H1 (cell line): ENCODE results near the gene GLRA2. TPM values are rescaled to one million over a fixed set of nuclear protein-coding genes. Genes with fewer than 3 reads are reported as not detected.

ENCODE experiments used
- CTCF ChIA-PET: fragments of 300-600 bp; sonication (Branson Sonifier 250); formaldehyde crosslinking; loops from one replicate; lab custom pipeline; 2021; ENCODE audit not compliant: partially characterized antibody; lab: Charles Lee
- POLR2A ChIA-PET: fragments of 300-600 bp; sonication (Branson Sonifier 250); formaldehyde crosslinking; loops from one replicate; lab custom pipeline; 2021; ENCODE audit warnings: inconsistent platforms; ENCODE audit not compliant: partially characterized antibody; lab: Charles Lee
- DNase-seq, 2 experiments: peaks; one replicate each; pipeline versions ENCODE4 v3.0.0 to v3.0.0-alpha.2; 2010 to 2022; ENCODE audit warnings: low spot score in 2 of 2, low read depth in 1 of 2, mixed read lengths in 1 of 2
- FAIRE-seq: peaks from 2 replicates; lab custom pipeline; 2011; peaks lifted over from hg19 to GRCh38; lab: Jason Lieb, UNC
- H2AFZ ChIP-seq: 2 replicates; pipeline ENCODE4 v1.8.1; 2012; ENCODE audit warnings: low read length, inconsistent platforms
- H2AK5ac ChIP-seq: 2 replicates; pipeline ENCODE4 v1.6.1; 2013; ENCODE audit warnings: low read depth, low read length
- H2BK120ac ChIP-seq: replicated peaks from 2 replicates; pipeline ENCODE3; 2013; ENCODE audit warnings: low read depth, low read length, inconsistent platforms
- H2BK12ac ChIP-seq: 2 replicates; pipeline ENCODE4 v1.6.1; 2013; ENCODE audit warnings: low read depth, low read length
- H2BK15ac ChIP-seq: 2 replicates; pipeline ENCODE4 v1.6.1; 2013; ENCODE audit warnings: low read length
- H2BK20ac ChIP-seq: 2 replicates; pipeline ENCODE4 v1.6.1; 2013; ENCODE audit warnings: low read length
- H2BK5ac ChIP-seq: 2 replicates; pipeline ENCODE4 v1.6.1; 2013; ENCODE audit warnings: low read depth, low read length
- H3K14ac ChIP-seq: 2 replicates; pipeline ENCODE4 v1.6.1; 2013; ENCODE audit warnings: inconsistent platforms; ENCODE audit not compliant: insufficient read length
- H3K18ac ChIP-seq: 2 replicates; pipeline ENCODE4 v1.6.1; 2013; ENCODE audit warnings: low read length; ENCODE audit errors: extremely low read depth
- H3K23ac ChIP-seq: 2 replicates; pipeline ENCODE4 v1.6.1; 2013; ENCODE audit warnings: inconsistent platforms; ENCODE audit not compliant: insufficient read length
- H3K23me2 ChIP-seq: 2 replicates; pipeline ENCODE4 v1.6.1; 2013; ENCODE audit warnings: low read depth, low read length
- H3K27ac ChIP-seq: 2 replicates; pipeline ENCODE4 v1.6.1; 2011; ENCODE audit warnings: low read depth, low read length, inconsistent platforms
- H3K27me3 ChIP-seq, 4 experiments: replicated peaks in 1 of 4; 1 replicate in 1 of 4; 2 replicates in 3 of 4; pipeline versions ENCODE4 v1.6.1 to v1.8.1; 2011 to 2013; ENCODE audit warnings: low read length in 3 of 4, mild to moderate bottlenecking in 3 of 4, inconsistent platforms in 2 of 4, mixed read lengths in 2 of 4, moderate library complexity in 1 of 4; ENCODE audit not compliant: control insufficient read depth in 3 of 4, insufficient read depth in 3 of 4; ENCODE audit errors: extremely low read depth in 1 of 4
- H3K36me3 ChIP-seq, 4 experiments: 2 replicates each; pipeline versions ENCODE4 v1.6.1 to v1.8.1; 2011 to 2013; ENCODE audit warnings: mild to moderate bottlenecking in 4 of 4, low read length in 3 of 4, moderate library complexity in 2 of 4, control low read depth in 1 of 4, inconsistent platforms in 1 of 4; ENCODE audit not compliant: insufficient read depth in 4 of 4, control insufficient read depth in 2 of 4
- H3K4ac ChIP-seq: replicated peaks from 2 replicates; pipeline ENCODE3; 2013; ENCODE audit warnings: low read length, low read depth, mixed read lengths, inconsistent platforms; ENCODE audit not compliant: insufficient read length
- H3K4me1 ChIP-seq, 4 experiments: replicated peaks in 1 of 4; 1 replicate in 1 of 4; 2 replicates in 3 of 4; pipeline versions ENCODE4 v1.6.1 to v1.8.1; 2011 to 2013; ENCODE audit warnings: low read length in 3 of 4, inconsistent platforms in 2 of 4, mixed read lengths in 1 of 4; ENCODE audit not compliant: insufficient read depth in 4 of 4, control insufficient read depth in 3 of 4
- H3K4me2 ChIP-seq, 2 experiments: 2 replicates each; pipeline versions ENCODE4 v1.6.1 to v1.8.1; 2011 to 2013; ENCODE audit warnings: low read depth in 2 of 2, low read length in 2 of 2, control low read depth in 1 of 2, inconsistent platforms in 1 of 2, mild to moderate bottlenecking in 1 of 2; ENCODE audit not compliant: insufficient read depth in 1 of 2
- H3K4me3 ChIP-seq, 4 experiments: fragments of 200-600, 300-600 bp in 1 of 4; sonication (generic), shearing (Covaris generic), sonication (Bioruptor Twin) in 1 of 4; 2 replicates each; pipeline versions ENCODE4 v1.5.1 to v1.8.1; 2011 to 2016; ENCODE audit warnings: low read length in 4 of 4, low read depth in 3 of 4, control low read depth in 2 of 4, inconsistent platforms in 2 of 4, mild to moderate bottlenecking in 2 of 4, mixed read lengths in 1 of 4, moderate library complexity in 1 of 4; ENCODE audit not compliant: insufficient read depth in 2 of 4; ENCODE audit errors: extremely low read depth in 1 of 4
- H3K56ac ChIP-seq: replicated peaks from 2 replicates; pipeline ENCODE3; 2013; ENCODE audit warnings: low read depth, mild to moderate bottlenecking, mixed read lengths, low read length, inconsistent platforms; ENCODE audit not compliant: insufficient read length
- H3K79me1 ChIP-seq: 2 replicates; pipeline ENCODE4 v1.6.1; 2013; ENCODE audit warnings: low read depth, low read length, control low read depth
- H3K79me2 ChIP-seq, 2 experiments: 2 replicates each; pipeline versions ENCODE4 v1.6.1 to v1.8.1; 2012 to 2013; ENCODE audit warnings: low read length in 2 of 2, mild to moderate bottlenecking in 2 of 2, inconsistent platforms in 1 of 2; ENCODE audit not compliant: insufficient read depth in 2 of 2, control insufficient read depth in 1 of 2
- H3K9ac ChIP-seq, 4 experiments: replicated peaks in 1 of 4; 1 replicate in 1 of 4; 2 replicates in 3 of 4; pipeline versions ENCODE4 v1.6.1 to v1.8.1; 2011 to 2013; ENCODE audit warnings: low read depth in 3 of 4, low read length in 3 of 4, control low read depth in 2 of 4, mild to moderate bottlenecking in 2 of 4, moderate library complexity in 2 of 4, inconsistent platforms in 1 of 4; ENCODE audit errors: extremely low read depth in 1 of 4
- H3K9me3 ChIP-seq, 2 experiments: 2 replicates each; pipeline versions ENCODE4 v1.6.1 to v1.8.1; 2012 to 2013; ENCODE audit warnings: mild to moderate bottlenecking in 2 of 2, moderate library complexity in 2 of 2, control low read depth in 1 of 2, inconsistent platforms in 1 of 2, low read depth in 1 of 2, low read length in 1 of 2, mixed read lengths in 1 of 2; ENCODE audit not compliant: insufficient read depth in 2 of 2
- H4K20me1 ChIP-seq, 2 experiments: replicated peaks in 1 of 2; 2 replicates each; pipeline versions ENCODE3 to v1.8.1; 2011 to 2013; ENCODE audit warnings: inconsistent platforms in 2 of 2, low read length in 2 of 2, mild to moderate bottlenecking in 1 of 2; ENCODE audit not compliant: insufficient read depth in 2 of 2, control insufficient read depth in 1 of 2
- H4K5ac ChIP-seq: 2 replicates; pipeline ENCODE4 v1.6.1; 2013; ENCODE audit warnings: low read length, low read depth, mixed read lengths, inconsistent platforms; ENCODE audit not compliant: insufficient read length
- H4K8ac ChIP-seq: 2 replicates; pipeline ENCODE4 v1.8.0; 2013; ENCODE audit warnings: mild to moderate bottlenecking, moderate library complexity, low read length, inconsistent platforms; ENCODE audit not compliant: insufficient read depth; ENCODE audit errors: extremely low read depth
- H4K91ac ChIP-seq: replicated peaks from 2 replicates; pipeline ENCODE3; 2013; ENCODE audit warnings: low read length, mixed read lengths, inconsistent platforms; ENCODE audit not compliant: insufficient read length
- BRCA1 ChIP-seq: IDR thresholded peaks from 2 replicates; pipeline ENCODE4 v1.6.1; 2012; ENCODE audit warnings: low read depth, low read length, improper control_type of control experiment
- CTCF ChIP-seq, 3 experiments: IDR thresholded peaks; 1 replicate in 2 of 3; 2 replicates in 1 of 3; pipeline versions ENCODE4 v1.5.1 to v1.6.1; 2011; ENCODE audit warnings: low read length in 3 of 3, mild to moderate bottlenecking in 3 of 3, inconsistent platforms in 2 of 3, low read depth in 1 of 3, moderate library complexity in 1 of 3; ENCODE audit not compliant: insufficient read depth in 1 of 3; ENCODE audit errors: control extremely low read depth in 1 of 3
- HDAC6 ChIP-seq: IDR thresholded peaks from one replicate; pipeline ENCODE4 v1.7.1; 2012; ENCODE audit warnings: low read depth, mild to moderate bottlenecking, inconsistent platforms, low read length, moderate library complexity
- NRF1 ChIP-seq: IDR thresholded peaks from 2 replicates; pipeline ENCODE4 v1.6.1; 2011; ENCODE audit warnings: mild to moderate bottlenecking, low read depth, low read length, improper control_type of control experiment
- SIN3A ChIP-seq, 2 experiments: IDR thresholded peaks in 1 of 2; conservative IDR thresholded peaks in 1 of 2; 2 replicates each; pipeline ENCODE4 v1.6.1; 2011 to 2012; ENCODE audit warnings: low read length in 2 of 2, improper control_type of control experiment in 1 of 2, low read depth in 1 of 2, mild to moderate bottlenecking in 1 of 2
- SP4 ChIP-seq: IDR thresholded peaks from 2 replicates; pipeline ENCODE4 v1.6.1; 2012; ENCODE audit warnings: low read length, inconsistent platforms
- SRF ChIP-seq: IDR thresholded peaks from 2 replicates; pipeline ENCODE4 v1.6.1; 2011; ENCODE audit warnings: mild to moderate bottlenecking, low read depth, low read length, moderate library complexity
- TAF1 ChIP-seq: IDR thresholded peaks from 2 replicates; pipeline ENCODE4 v1.6.1; 2011; ENCODE audit warnings: mild to moderate bottlenecking, low read depth, low read length
- TAF7 ChIP-seq: optimal IDR thresholded peaks from 2 replicates; pipeline ENCODE3; 2011; ENCODE audit warnings: low read depth, mild to moderate bottlenecking, inconsistent platforms, low read length, moderate library complexity, borderline replicate concordance
- WGBS, 2 experiments: shearing (Covaris generic) in 1 of 2; methylation state at CpG; one replicate each; pipeline versions ENCODE4 v1.1.6 to v1.1.7; 2013 to 2015; ENCODE audit warnings: low lambda C conversion rate in 2 of 2, mixed read lengths in 2 of 2, inconsistent platforms in 1 of 2, low coverage in 1 of 2, missing lambda C conversion rate in 1 of 2; ENCODE audit not compliant: insufficient replicate concordance in 2 of 2, insufficient coverage in 1 of 2, insufficient read length in 1 of 2; ENCODE audit errors: extremely low coverage in 1 of 2, missing lambda C conversion rate in 1 of 2; 5-methylcytosine and 5-hydroxymethylcytosine counted together
- polyA plus RNA-seq, 7 experiments: library from polyadenylated mRNA; depleted of rRNA in 3 of 7; stranded (reverse) in 5 of 7; unstranded in 2 of 7; fragments of >200 nt in 5 of 7; fragments of 200-250 nt in 2 of 7; gene quantifications; 1 replicate in 5 of 7; 2 replicates in 1 of 7; 4 replicates in 1 of 7; pipeline versions ENCODE4 v1.2.1 to v1.2.3, GENCODE V29; 2011 to 2013; ENCODE audit warnings: missing spikeins in 2 of 7, mixed read lengths in 2 of 7
- total RNA-seq: library from RNA; stranded (reverse); fragmentation: NEBNext Ultra II Directional; extraction: Animal tissue kit (Norgen Biotek cat#: 25700); gene quantifications from 2 replicates; pipeline ENCODE4 v1.2.1, GENCODE V29; 2021

The GLRA2 gene
- total and polyA plus RNA-seq, 2 of the 8 experiments (the other 6 are each of a cell fraction or from before 2014, with no cell fraction given), result not detected

GRCh38 chrX:14641681-14642655 lies 112.6 kb downstream of the GLRA2 start:
- ChIA-PET CTCF (interaction anchor here (0.7 to 0.8 kb wide), 2 partner anchors 13 to 16 kb away, joined by 3 read pairs; no protein-coding TSS in a partner anchor), POLR2A (no interaction called here)
- Histone ChIP-seq H3K27ac (no peak overlapping the region), H3K23me2 (no peaks in the 10 kb centered on the region), H4K20me1 (no peaks in the 10 kb centered on the region), H4K91ac (no peak overlapping the region), H3K4me2 (no peak overlapping the region), H2BK15ac (no peak overlapping the region), H4K8ac (no peak overlapping the region), H4K5ac (no peak overlapping the region), H3K4me1 (no peaks in the 10 kb centered on the region), H3K23ac (no peak overlapping the region), H2AK5ac (no peak overlapping the region), H2BK120ac (no peak overlapping the region), H2AFZ (no peak overlapping the region), H3K79me1 (no peaks in the 10 kb centered on the region), H2BK5ac (no peak overlapping the region), H3K4ac (no peak overlapping the region), H3K9ac (no peak overlapping the region), H2BK20ac (no peak overlapping the region), H3K27me3 (no peaks in the 10 kb centered on the region), H2BK12ac (no peak overlapping the region), H3K14ac (no peak overlapping the region), H3K9me3 (no peaks in the 10 kb centered on the region), H3K18ac (no peak overlapping the region), H3K36me3 (no peaks in the 10 kb centered on the region), H3K79me2 (no peaks in the 10 kb centered on the region), H3K56ac (no peak overlapping the region), H3K4me3 (no peak overlapping the region)
- DNase-seq, result no peak
- no peak for FAIRE-seq
- WGBS, 2 experiments, result 75% methylated on average over 3 of the region's 4 CpGs; no CpG with 5 or more reads in 1 of the 2 experiments
- TF ChIP-seq CTCF (IDR thresholded peaks at IDR 0.05; ENCODE audit: control extremely low read depth in 1 of 3, insufficient read depth in 1 of 3, low read depth in 1 of 3, low read length in 3 of 3), result no peak
- no peak for TF ChIP-seq BRCA1
- TF ChIP-seq NRF1, result no peak
- TF ChIP-seq TAF7, result no peak
- TF ChIP-seq SP4, result no peak
- TF ChIP-seq HDAC6, result no peak
- TF ChIP-seq TAF1, result no peak
- TF ChIP-seq SRF, result no peak
- TF ChIP-seq SIN3A (conservative IDR thresholded peaks at IDR 0.05 in 1 of 2, IDR thresholded peaks at IDR 0.05 in 1 of 2; ENCODE audit: low read depth in 1 of 2, low read length in 2 of 2), result no peak
